BJ (cell line): ENCODE data around the gene NTRK3. TPM values are rescaled to one million over a fixed set of nuclear protein-coding genes. Genes with fewer than 3 reads are reported as not detected.

Source experiments
- CTCF ChIA-PET: fragments of 350-600 bp; formaldehyde crosslinking; extraction: SDS; loops from one replicate; lab custom pipeline; 2021; ENCODE audit warnings: antibody characterized with exemption, inconsistent platforms; lab: Yijun Ruan, JAX
- POLR2A ChIA-PET: fragments of 300-600 bp; sonication (Branson Sonifier 250); formaldehyde crosslinking; extraction: SDS; loops from one replicate; lab custom pipeline; 2021; ENCODE audit warnings: antibody characterized with exemption; lab: Charles Lee
- DNase-seq: peaks from one replicate; pipeline ENCODE4 v3.0.0-alpha.2; 2011; ENCODE audit warnings: low read depth
- H3K27me3 ChIP-seq: 2 replicates; pipeline ENCODE4 v1.6.0; 2011; ENCODE audit warnings: low read length; ENCODE audit not compliant: control insufficient read depth, insufficient read depth
- H3K36me3 ChIP-seq: 2 replicates; pipeline ENCODE4 v1.5.1; 2011; ENCODE audit warnings: low read length; ENCODE audit not compliant: control insufficient read depth, insufficient read depth
- H3K4me3 ChIP-seq: 2 replicates; pipeline ENCODE4 v1.5.1; 2011; ENCODE audit warnings: low read depth, mild to moderate bottlenecking, control low read depth, low read length
- polyA plus RNA-seq: library from polyadenylated mRNA; depleted of rRNA; stranded (reverse); fragments of >200 nt; gene quantifications from 2 replicates; pipeline ENCODE4 v1.2.3, GENCODE V29; 2011
- TF ChIP-seq, protein P1 (sequence below): IDR thresholded peaks from 2 replicates; pipeline ENCODE4 v1.5.1; 2011; ENCODE audit warnings: low read depth, mild to moderate bottlenecking, control low read depth, inconsistent platforms, low read length, moderate library complexity; ENCODE audit not compliant: insufficient read depth

NTRK3 gene
- polyA plus RNA-seq, 1 experiment = 0.12 TPM

GRCh38 chr15:87935583-87935982 lies 321.0 kb downstream of the NTRK3 start:
- POLR2A ChIA-PET = no interaction called here
- DNase-seq = no peak
- no peaks in the 10 kb centered on the region for H3K27me3 ChIP-seq
- TF ChIP-seq, protein P1, sequence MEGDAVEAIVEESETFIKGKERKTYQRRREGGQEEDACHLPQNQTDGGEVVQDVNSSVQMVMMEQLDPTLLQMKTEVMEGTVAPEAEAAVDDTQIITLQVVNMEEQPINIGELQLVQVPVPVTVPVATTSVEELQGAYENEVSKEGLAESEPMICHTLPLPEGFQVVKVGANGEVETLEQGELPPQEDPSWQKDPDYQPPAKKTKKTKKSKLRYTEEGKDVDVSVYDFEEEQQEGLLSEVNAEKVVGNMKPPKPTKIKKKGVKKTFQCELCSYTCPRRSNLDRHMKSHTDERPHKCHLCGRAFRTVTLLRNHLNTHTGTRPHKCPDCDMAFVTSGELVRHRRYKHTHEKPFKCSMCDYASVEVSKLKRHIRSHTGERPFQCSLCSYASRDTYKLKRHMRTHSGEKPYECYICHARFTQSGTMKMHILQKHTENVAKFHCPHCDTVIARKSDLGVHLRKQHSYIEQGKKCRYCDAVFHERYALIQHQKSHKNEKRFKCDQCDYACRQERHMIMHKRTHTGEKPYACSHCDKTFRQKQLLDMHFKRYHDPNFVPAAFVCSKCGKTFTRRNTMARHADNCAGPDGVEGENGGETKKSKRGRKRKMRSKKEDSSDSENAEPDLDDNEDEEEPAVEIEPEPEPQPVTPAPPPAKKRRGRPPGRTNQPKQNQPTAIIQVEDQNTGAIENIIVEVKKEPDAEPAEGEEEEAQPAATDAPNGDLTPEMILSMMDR = no peak
- CTCF ChIA-PET = interaction anchor here (1.6 kb wide), 1 partner anchor 9 kb away, joined by 3 read pairs; no protein-coding TSS in a partner anchor
- no peaks in the 10 kb centered on the region for H3K36me3 ChIP-seq
- H3K4me3 ChIP-seq = no peak overlapping the region

- TF ChIP-seq, protein P1 = no peak
- Histone ChIP-seq H3K36me3 (no peaks in the 10 kb centered on the region), H3K27me3 (no peaks in the 10 kb centered on the region), H3K4me3 (no peak overlapping the region)
- ChIA-PET CTCF (no interaction called here), POLR2A (no interaction called here)
- no peak for DNase-seq
These were observed 325.0 kb downstream of the NTRK3 start for GRCh38 chr15:87931584-87931983.

- POLR2A ChIA-PET = no interaction called here
- no peak for DNase-seq
- Histone ChIP-seq H3K4me3 (no peak overlapping the region), H3K36me3 (no peaks in the 10 kb centered on the region), H3K27me3 (no peaks in the 10 kb centered on the region)
- TF ChIP-seq, protein P1 = no peak
- CTCF ChIA-PET = no interaction called here
These were observed 326.1 kb downstream of the NTRK3 start for GRCh38 chr15:87930457-87930856.

GRCh38 chr15:87929841-87930240 lies 326.7 kb downstream of the NTRK3 start:
- DNase-seq = no peak
- POLR2A ChIA-PET = no interaction called here
- H3K36me3 ChIP-seq = no peaks in the 10 kb centered on the region
- H3K4me3 ChIP-seq = no peak overlapping the region
- TF ChIP-seq, protein P1 = no peak
- no peaks in the 10 kb centered on the region for H3K27me3 ChIP-seq
- CTCF ChIA-PET = no interaction called here

GRCh38 chr15:87924433-87924832 lies 332.1 kb downstream of the NTRK3 start:
- TF ChIP-seq, protein P1 = no peak
- CTCF ChIA-PET = no interaction called here

More at GRCh38 chr15:87924433-87924832, 332.1 kb downstream of the NTRK3 start:
- DNase-seq = no peak
- Histone ChIP-seq H3K27me3 (no peaks in the 10 kb centered on the region), H3K4me3 (no peak overlapping the region), H3K36me3 (no peaks in the 10 kb centered on the region)
- POLR2A ChIA-PET = no interaction called here
